Ovary (tissue), 3 donors: ENCODE measurements around the gene ERBB2.
"Not testable (repeated sequence)": the region's sequence is repeated elsewhere in the genome, so short reads cannot be mapped to it uniquely, and the experiment has no call there.

Experiments used
- EP300 ChIP-seq: sonication (generic); formaldehyde crosslinking; IDR thresholded peaks from one replicate; pipeline ENCODE4 v1.6.1; 2017; ENCODE audit warnings: antibody characterized with exemption
- POLR2A ChIP-seq: fragments of 450-650 bp; IDR thresholded peaks from one replicate; pipeline ENCODE4 v1.6.1; 2017; ENCODE audit warnings: antibody characterized with exemption, mild to moderate bottlenecking, moderate library complexity
- TF ChIP-seq, protein P1 (sequence below), 3 donors: fragments of 450-650 bp in 2 of 3; fragments of 200-600 bp in 1 of 3; IDR thresholded peaks; one replicate each; pipeline versions ENCODE4 v1.5.1 to v1.8.0; 2016 to 2022; ENCODE audit warnings: antibody characterized with exemption in 3 of 3, mild to moderate bottlenecking in 1 of 3
- donor health status: DM: no; HTN: no; CAD: no.

DNA sequence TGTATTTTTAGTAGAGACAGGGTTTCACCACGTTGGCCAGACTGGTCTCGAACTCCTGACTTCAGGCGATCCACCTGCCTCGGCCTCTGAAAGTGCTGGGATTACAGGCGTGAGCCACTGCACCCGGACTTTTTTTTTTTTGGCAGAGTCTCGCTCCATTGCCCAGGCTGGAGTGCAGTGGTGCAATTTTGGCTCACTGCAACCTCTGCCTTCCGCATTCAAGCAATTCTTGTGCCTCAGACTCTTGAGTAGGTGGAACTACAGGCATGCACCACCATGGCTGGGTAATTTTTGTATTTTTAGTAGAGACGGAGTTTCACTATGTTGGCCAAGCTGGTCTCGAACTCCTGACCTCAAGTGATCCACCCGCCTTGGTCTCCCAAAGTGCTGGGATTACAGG, 11.2 kb downstream of the ERBB2 start:
- TF ChIP-seq, protein P1, sequence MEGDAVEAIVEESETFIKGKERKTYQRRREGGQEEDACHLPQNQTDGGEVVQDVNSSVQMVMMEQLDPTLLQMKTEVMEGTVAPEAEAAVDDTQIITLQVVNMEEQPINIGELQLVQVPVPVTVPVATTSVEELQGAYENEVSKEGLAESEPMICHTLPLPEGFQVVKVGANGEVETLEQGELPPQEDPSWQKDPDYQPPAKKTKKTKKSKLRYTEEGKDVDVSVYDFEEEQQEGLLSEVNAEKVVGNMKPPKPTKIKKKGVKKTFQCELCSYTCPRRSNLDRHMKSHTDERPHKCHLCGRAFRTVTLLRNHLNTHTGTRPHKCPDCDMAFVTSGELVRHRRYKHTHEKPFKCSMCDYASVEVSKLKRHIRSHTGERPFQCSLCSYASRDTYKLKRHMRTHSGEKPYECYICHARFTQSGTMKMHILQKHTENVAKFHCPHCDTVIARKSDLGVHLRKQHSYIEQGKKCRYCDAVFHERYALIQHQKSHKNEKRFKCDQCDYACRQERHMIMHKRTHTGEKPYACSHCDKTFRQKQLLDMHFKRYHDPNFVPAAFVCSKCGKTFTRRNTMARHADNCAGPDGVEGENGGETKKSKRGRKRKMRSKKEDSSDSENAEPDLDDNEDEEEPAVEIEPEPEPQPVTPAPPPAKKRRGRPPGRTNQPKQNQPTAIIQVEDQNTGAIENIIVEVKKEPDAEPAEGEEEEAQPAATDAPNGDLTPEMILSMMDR (IDR thresholded peaks at IDR 0.05): not testable (repeated sequence)
- not testable (repeated sequence) for TF ChIP-seq POLR2A, EP300
